ENCODE results near the gene ARL9. TPM values are rescaled to one million over a fixed set of nuclear protein-coding genes. Genes with fewer than 3 reads are reported as not detected.

The ARL9 gene
- polyA plus RNA-seq, 4 donors = 0.35 to 2.1 (median 0.54) TPM; not detected in 1

- peaks cover 6 to 9% (median 9%) of the 10 kb centered on the region in 3 donors for H3K4me1 ChIP-seq (ENCODE audit: control insufficient read depth in 3 of 3, insufficient read depth in 2 of 3, low read depth in 1 of 3, low read length in 2 of 3)
- no peaks in the 10 kb centered on the region for H3K9me3 ChIP-seq (ENCODE audit: control insufficient read depth in 2 of 2, insufficient read depth in 1 of 2, low read depth in 1 of 2, low read length in 1 of 2)
- H3K36me3 ChIP-seq (ENCODE audit: control insufficient read depth in 3 of 3, insufficient read depth in 2 of 3, low read depth in 1 of 3, low read length in 3 of 3) = peaks cover 2 to 21% (median 4%) of the 10 kb centered on the region in 3 donors
- H3K4me3 ChIP-seq (ENCODE audit: low read depth in 1 of 3, low read length in 3 of 3) = peak overlapping the region; percentile 98 to 100 (median 100)
- no peak for DNase-seq
- H3K27me3 ChIP-seq (ENCODE audit: control insufficient read depth in 3 of 3, insufficient read depth in 3 of 3, low read length in 3 of 3) = no peaks in the 10 kb centered on the region
- no peak for FAIRE-seq
- H3K27ac ChIP-seq (ENCODE audit: low read depth in 1 of 3, low read length in 2 of 3) = peak overlapping the region; percentile 89 to 98 (median 95)
- WGBS, 3 donors = 0% methylated on average over 8 of the region's 8 CpGs
These were observed 38.7 kb upstream of the ARL9 start for GRCh38 chr4:56466910-56467283.

- Histone ChIP-seq H3K4me1 (ENCODE audit: control insufficient read depth in 3 of 3, insufficient read depth in 2 of 3, low read depth in 1 of 3, low read length in 2 of 3) (peaks cover 6 to 9% (median 9%) of the 10 kb centered on the region in 3 donors), H3K36me3 (ENCODE audit: control insufficient read depth in 3 of 3, insufficient read depth in 2 of 3, low read depth in 1 of 3, low read length in 3 of 3) (peaks cover 2 to 24% (median 4%) of the 10 kb centered on the region in 3 donors), H3K9me3 (ENCODE audit: control insufficient read depth in 2 of 2, insufficient read depth in 1 of 2, low read depth in 1 of 2, low read length in 1 of 2) (no peaks in the 10 kb centered on the region), H3K4me3 (ENCODE audit: low read depth in 1 of 3, low read length in 3 of 3) (peak within 1 kb of the TSS; percentile 98 to 100 (median 100)), H3K27ac (ENCODE audit: low read depth in 1 of 3, low read length in 2 of 3) (peak within 1 kb of the TSS; percentile 89 to 98 (median 95)), H3K27me3 (ENCODE audit: control insufficient read depth in 3 of 3, insufficient read depth in 3 of 3, low read length in 3 of 3) (no peaks in the 10 kb centered on the region)
- 0% methylated on average over 43 to 62 of the region's 62 CpGs for WGBS, 3 donors
- no peak for FAIRE-seq
- peak; percentile 95 for DNase-seq
These were observed 38.1 kb upstream of the ARL9 start, which contains the start of gene SRP72 for GRCh38 chr4:56467284-56468096. Gene SRP72, plus strand, starts transcription at chr4:56467617. Its CDS starts 19 bp downstream, at chr4:56467636.

DNA sequence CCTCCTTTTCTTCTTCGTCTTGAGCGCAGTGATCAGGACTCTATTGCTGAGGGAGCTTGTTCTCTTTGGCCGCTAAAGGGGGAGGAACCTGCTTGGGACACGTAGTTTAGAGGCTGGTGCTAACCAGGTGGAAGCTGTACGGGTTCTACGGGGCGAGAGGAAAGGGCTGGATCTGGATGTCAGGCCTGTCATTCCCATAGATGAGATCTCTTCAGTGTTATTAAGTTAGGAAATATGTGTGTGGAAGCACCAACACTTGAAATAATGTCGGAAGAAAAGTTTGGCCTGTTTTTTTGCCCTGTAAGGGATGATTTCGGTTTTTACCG lies 37.5 kb upstream of the ARL9 start:
- 0 to 1% (median 0%) methylated on average over 10 of the region's 10 CpGs for WGBS, 3 donors

GRCh38 chr4:56469489-56470210 lies 35.9 kb upstream of the ARL9 start:
- WGBS, 3 donors = 63 to 74% (median 70%) methylated on average over 6 of the region's 6 CpGs
- Histone ChIP-seq H3K4me3 (ENCODE audit: low read depth in 1 of 3, low read length in 3 of 3) (no peak overlapping the region), H3K4me1 (ENCODE audit: control insufficient read depth in 3 of 3, insufficient read depth in 2 of 3, low read depth in 1 of 3, low read length in 2 of 3) (peaks cover 6 to 9% (median 8%) of the 10 kb centered on the region in 3 donors), H3K27me3 (ENCODE audit: control insufficient read depth in 3 of 3, insufficient read depth in 3 of 3, low read length in 3 of 3) (no peaks in the 10 kb centered on the region), H3K27ac (ENCODE audit: low read depth in 1 of 3, low read length in 2 of 3) (no peak overlapping the region), H3K36me3 (ENCODE audit: control insufficient read depth in 3 of 3, insufficient read depth in 2 of 3, low read depth in 1 of 3, low read length in 3 of 3) (peaks cover 4 to 25% (median 10%) of the 10 kb centered on the region in 3 donors), H3K9me3 (ENCODE audit: control insufficient read depth in 2 of 2, insufficient read depth in 1 of 2, low read depth in 1 of 2, low read length in 1 of 2) (no peaks in the 10 kb centered on the region)
- DNase-seq (no peak), FAIRE-seq (no peak)

More for the DNA sequence above, 37.5 kb upstream of the ARL9 start:
- peak overlapping the region; percentile 98 to 100 (median 100) for H3K4me3 ChIP-seq (ENCODE audit: low read depth in 1 of 3, low read length in 3 of 3)
- H3K4me1 ChIP-seq (ENCODE audit: control insufficient read depth in 3 of 3, insufficient read depth in 2 of 3, low read depth in 1 of 3, low read length in 2 of 3) = peaks cover 6 to 9% (median 9%) of the 10 kb centered on the region in 3 donors
- H3K27me3 ChIP-seq (ENCODE audit: control insufficient read depth in 3 of 3, insufficient read depth in 3 of 3, low read length in 3 of 3) = no peaks in the 10 kb centered on the region
- peak overlapping the region; percentile 71 to 98 (median 89) for H3K27ac ChIP-seq (ENCODE audit: low read depth in 1 of 3, low read length in 2 of 3)
- no peaks in the 10 kb centered on the region for H3K9me3 ChIP-seq (ENCODE audit: control insufficient read depth in 2 of 2, insufficient read depth in 1 of 2, low read depth in 1 of 2, low read length in 1 of 2)
- H3K36me3 ChIP-seq (ENCODE audit: control insufficient read depth in 3 of 3, insufficient read depth in 2 of 3, low read depth in 1 of 3, low read length in 3 of 3) = peaks cover 2 to 19% (median 4%) of the 10 kb centered on the region in 3 donors
- DNase-seq = peak in 1 of 2 donors; percentile 67
- no peak for FAIRE-seq

- no peak for DNase-seq
- no peak overlapping the region for H3K4me3 ChIP-seq (ENCODE audit: low read depth in 1 of 3, low read length in 3 of 3)
- no peak for FAIRE-seq
- no peak overlapping the region for H3K27ac ChIP-seq (ENCODE audit: low read depth in 1 of 3, low read length in 2 of 3)
- peaks cover 16 to 39% (median 19%) of the 10 kb centered on the region in 3 donors for H3K36me3 ChIP-seq (ENCODE audit: control insufficient read depth in 3 of 3, insufficient read depth in 2 of 3, low read depth in 1 of 3, low read length in 3 of 3)
- 86 to 94% (median 87%) methylated on average over 2 of the region's 2 CpGs for WGBS, 3 donors
- H3K27me3 ChIP-seq (ENCODE audit: control insufficient read depth in 3 of 3, insufficient read depth in 3 of 3, low read length in 3 of 3) = no peaks in the 10 kb centered on the region
- no peaks in the 10 kb centered on the region for H3K4me1 ChIP-seq (ENCODE audit: control insufficient read depth in 3 of 3, insufficient read depth in 2 of 3, low read depth in 1 of 3, low read length in 2 of 3)
- no peaks in the 10 kb centered on the region for H3K9me3 ChIP-seq (ENCODE audit: control insufficient read depth in 2 of 2, insufficient read depth in 1 of 2, low read depth in 1 of 2, low read length in 1 of 2)
These were observed 29.7 kb upstream of the ARL9 start for GRCh38 chr4:56475917-56476316.

DNA sequence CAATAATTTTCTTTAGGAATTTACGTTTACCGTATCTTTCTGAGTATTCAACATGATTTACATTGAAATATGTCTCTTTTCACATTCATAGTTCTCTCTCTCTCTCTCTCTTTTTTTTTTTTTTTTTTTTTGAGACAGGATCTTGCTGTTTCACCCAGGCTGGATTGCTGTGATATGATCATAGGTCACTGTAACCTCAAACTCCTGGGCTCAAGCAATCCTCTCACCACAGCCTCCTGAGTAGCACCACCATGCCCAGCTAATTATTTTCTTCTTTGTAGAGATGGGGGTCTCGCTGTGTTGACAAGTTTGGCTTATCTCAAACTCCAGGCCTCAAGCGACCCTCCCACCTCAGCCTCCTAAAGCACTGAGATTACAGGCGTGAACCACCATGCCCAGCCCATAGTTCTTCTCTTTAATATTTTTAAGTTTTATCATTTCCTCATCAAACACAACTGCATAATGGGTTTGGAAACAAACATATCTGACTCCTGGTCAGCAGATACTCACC lies 28.3 kb upstream of the ARL9 start:
- Histone ChIP-seq H3K4me3 (ENCODE audit: low read depth in 1 of 3, low read length in 3 of 3) (no peak overlapping the region), H3K4me1 (ENCODE audit: control insufficient read depth in 3 of 3, insufficient read depth in 2 of 3, low read depth in 1 of 3, low read length in 2 of 3) (no peaks in the 10 kb centered on the region), H3K27ac (ENCODE audit: low read depth in 1 of 3, low read length in 2 of 3) (no peak overlapping the region), H3K36me3 (ENCODE audit: control insufficient read depth in 3 of 3, insufficient read depth in 2 of 3, low read depth in 1 of 3, low read length in 3 of 3) (peaks cover 16 to 42% (median 17%) of the 10 kb centered on the region in 3 donors), H3K9me3 (ENCODE audit: control insufficient read depth in 2 of 2, insufficient read depth in 1 of 2, low read depth in 1 of 2, low read length in 1 of 2) (no peaks in the 10 kb centered on the region), H3K27me3 (ENCODE audit: control insufficient read depth in 3 of 3, insufficient read depth in 3 of 3, low read length in 3 of 3) (no peaks in the 10 kb centered on the region)
- DNase-seq (no peak), FAIRE-seq (no peak)
- WGBS, 3 donors = 94 to 96% (median 96%) methylated on average over 5 of the region's 5 CpGs

- H3K4me1 ChIP-seq (ENCODE audit: control insufficient read depth in 3 of 3, insufficient read depth in 2 of 3, low read depth in 1 of 3, low read length in 2 of 3) = no peaks in the 10 kb centered on the region
- H3K27ac ChIP-seq (ENCODE audit: low read depth in 1 of 3, low read length in 2 of 3) = no peak overlapping the region
- no peak overlapping the region for H3K4me3 ChIP-seq (ENCODE audit: low read depth in 1 of 3, low read length in 3 of 3)
- peaks cover 9 to 36% (median 15%) of the 10 kb centered on the region in 3 donors for H3K36me3 ChIP-seq (ENCODE audit: control insufficient read depth in 3 of 3, insufficient read depth in 2 of 3, low read depth in 1 of 3, low read length in 3 of 3)
- H3K27me3 ChIP-seq (ENCODE audit: control insufficient read depth in 3 of 3, insufficient read depth in 3 of 3, low read length in 3 of 3) = no peaks in the 10 kb centered on the region
- FAIRE-seq (no peak), DNase-seq (no peak)
- H3K9me3 ChIP-seq (ENCODE audit: control insufficient read depth in 2 of 2, insufficient read depth in 1 of 2, low read depth in 1 of 2, low read length in 1 of 2) = no peaks in the 10 kb centered on the region
- 90 to 95% (median 94%) methylated on average over 3 of the region's 3 CpGs for WGBS, 3 donors
These were observed 24.9 kb upstream of the ARL9 start for GRCh38 chr4:56480691-56481090.

GRCh38 chr4:56496241-56496640 lies 9.3 kb upstream of the ARL9 start:
- no peaks in the 10 kb centered on the region for H3K27me3 ChIP-seq (ENCODE audit: control insufficient read depth in 3 of 3, insufficient read depth in 3 of 3, low read length in 3 of 3)
- peaks cover 0 to 28% (median 6%) of the 10 kb centered on the region in 3 donors for H3K36me3 ChIP-seq (ENCODE audit: control insufficient read depth in 3 of 3, insufficient read depth in 2 of 3, low read depth in 1 of 3, low read length in 3 of 3)
- H3K4me1 ChIP-seq (ENCODE audit: control insufficient read depth in 3 of 3, insufficient read depth in 2 of 3, low read depth in 1 of 3, low read length in 2 of 3) = no peaks in the 10 kb centered on the region
- DNase-seq (no peak), FAIRE-seq (peak; percentile 5)
- no peak overlapping the region for H3K4me3 ChIP-seq (ENCODE audit: low read depth in 1 of 3, low read length in 3 of 3)
- H3K9me3 ChIP-seq (ENCODE audit: control insufficient read depth in 2 of 2, insufficient read depth in 1 of 2, low read depth in 1 of 2, low read length in 1 of 2) = no peaks in the 10 kb centered on the region
- no peak overlapping the region for H3K27ac ChIP-seq (ENCODE audit: low read depth in 1 of 3, low read length in 2 of 3)
- WGBS, 3 donors = 96 to 100% (median 97%) methylated on average over 1 of the region's 1 CpG

All from small intestine (tissue), 7 donors.